Left ventricle myocardium inferior (tissue), 1 donor: ENCODE results near the gene TSPYL2. TPM values are rescaled to one million over a fixed set of nuclear protein-coding genes. Genes with fewer than 3 reads are reported as not detected.

Experiments
- DNase-seq: peaks from one replicate; pipeline ENCODE4 v3.0.0-alpha.2; 2020
- H3K27ac ChIP-seq: fragments of 200-600 bp; replicated peaks from 2 replicates; pipeline ENCODE4 v1.8.0; 2021
- H3K27me3 ChIP-seq: fragments of 200-600 bp; 2 replicates; pipeline ENCODE4 v1.8.0; 2021; ENCODE audit warnings: low read depth
- H3K36me3 ChIP-seq: fragments of 200-600 bp; 2 replicates; pipeline ENCODE4 v1.8.0; 2021
- H3K4me1 ChIP-seq: fragments of 200-600 bp; 2 replicates; pipeline ENCODE4 v1.8.0; 2021
- H3K4me3 ChIP-seq: fragments of 200-600 bp; 2 replicates; pipeline ENCODE4 v1.8.0; 2021; ENCODE audit warnings: mild to moderate bottlenecking, moderate library complexity
- H3K9me3 ChIP-seq: fragments of 200-600 bp; replicated peaks from 2 replicates; pipeline ENCODE4 v1.8.0; 2021
- CTCF ChIP-seq: fragments of 200-600 bp; IDR thresholded peaks from 2 replicates; pipeline ENCODE4 v1.8.0; 2021; ENCODE audit warnings: antibody characterized with exemption, mild to moderate bottlenecking, borderline replicate concordance
- intact Hi-C: fragments of 100-400 bp; cut with micrococcal nuclease; formaldehyde crosslinking; loops from one replicate; pipeline ENCODE4 v1.11.0; 2022
- total RNA-seq: library from RNA; stranded (reverse); fragmentation: NEBNext Ultra II Directional; extraction: Animal tissue kit (Norgen Biotek cat#: 25700); gene quantifications from one replicate; pipeline ENCODE4 v1.2.1, GENCODE V29; 2021
- donor health status: DM: no; HTN: yes; CAD: no; lungs with severe emphysema.

TSPYL2 gene
- total RNA-seq, 1 donor from 2014 or later = 37.0 TPM

DNA sequence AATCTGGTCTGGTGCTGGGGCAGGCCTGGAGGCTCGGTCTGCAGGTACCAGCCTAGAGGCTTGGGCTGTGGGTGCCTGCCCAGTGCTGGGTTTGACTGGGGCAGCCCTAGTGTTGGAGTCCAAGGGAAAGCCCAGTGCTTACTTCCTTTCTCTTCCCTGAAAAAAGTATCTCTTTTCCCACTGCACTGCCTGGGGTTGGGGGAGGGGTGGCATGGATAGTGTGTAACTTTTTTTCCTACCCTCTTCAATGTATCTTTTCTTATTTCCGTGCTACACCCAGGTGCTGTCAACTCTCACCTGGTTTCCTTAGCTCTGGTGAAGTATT, 33.3 kb downstream of the TSPYL2 start:
- no peak for TF ChIP-seq CTCF
- intact Hi-C loops = no loop called here
- no peak for DNase-seq
- H3K9me3 ChIP-seq = no peaks in the 10 kb centered on the region
- H3K27me3 ChIP-seq = no peaks in the 10 kb centered on the region
- no peak overlapping the region for H3K4me3 ChIP-seq
- no peaks in the 10 kb centered on the region for H3K36me3 ChIP-seq
- peak overlapping the region; percentile 50 for H3K27ac ChIP-seq
- H3K4me1 ChIP-seq = peaks cover 13% of the 10 kb centered on the region

- Histone ChIP-seq H3K9me3 (no peaks in the 10 kb centered on the region), H3K4me1 (peaks cover 13% of the 10 kb centered on the region), H3K4me3 (peak overlapping the region; percentile 30), H3K27ac (peak overlapping the region; percentile 50), H3K27me3 (no peaks in the 10 kb centered on the region), H3K36me3 (no peaks in the 10 kb centered on the region)
- intact Hi-C loops = no loop called here
- no peak for TF ChIP-seq CTCF
- no peak for DNase-seq
These were observed 33.9 kb downstream of the TSPYL2 start for GRCh38 chrX:53116101-53116500.

GRCh38 chrX:53122013-53122412, 39.8 kb downstream of the TSPYL2 start:
- no peak for TF ChIP-seq CTCF
- DNase-seq = no peak
- intact Hi-C loops = no loop called here

GRCh38 chrX:53125506-53125905, 43.3 kb downstream of the TSPYL2 start:
- Histone ChIP-seq H3K36me3 (no peaks in the 10 kb centered on the region), H3K4me3 (no peak overlapping the region), H3K4me1 (no peaks in the 10 kb centered on the region), H3K27me3 (no peaks in the 10 kb centered on the region), H3K27ac (no peak overlapping the region), H3K9me3 (no peaks in the 10 kb centered on the region)
- intact Hi-C loops = no loop called here
- TF ChIP-seq CTCF = no peak
- DNase-seq = no peak

More at GRCh38 chrX:53122013-53122412, 39.8 kb downstream of the TSPYL2 start:
- peak overlapping the region; percentile 12 for H3K27ac ChIP-seq
- H3K4me3 ChIP-seq = no peak overlapping the region
- H3K36me3 ChIP-seq = no peaks in the 10 kb centered on the region
- no peaks in the 10 kb centered on the region for H3K9me3 ChIP-seq
- H3K4me1 ChIP-seq = no peaks in the 10 kb centered on the region
- H3K27me3 ChIP-seq = no peaks in the 10 kb centered on the region

DNA sequence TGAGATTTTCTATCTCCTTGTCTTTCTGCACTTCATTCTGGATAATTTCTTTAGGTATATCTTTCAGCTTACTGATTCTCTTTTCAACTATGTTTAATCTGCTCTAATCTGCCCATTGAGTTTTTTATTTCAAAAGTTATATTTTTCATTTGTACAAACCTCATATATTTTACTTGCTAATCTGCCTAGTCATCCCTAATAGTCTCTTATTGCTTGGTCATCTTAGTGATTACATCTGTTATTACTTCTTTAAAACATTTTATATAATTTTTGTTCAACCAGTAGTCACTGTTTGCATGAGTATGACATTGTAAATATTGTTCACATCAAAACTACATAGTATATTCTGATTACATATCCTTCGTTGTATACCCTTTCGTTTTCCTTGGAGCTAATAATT, 44.2 kb downstream of the TSPYL2 start:
- H3K27me3 ChIP-seq = no peaks in the 10 kb centered on the region
- no peak overlapping the region for H3K27ac ChIP-seq
- no peak for DNase-seq
- H3K4me3 ChIP-seq = no peak overlapping the region
- no peak for TF ChIP-seq CTCF
- intact Hi-C loops = no loop called here
- H3K36me3 ChIP-seq = no peaks in the 10 kb centered on the region
- H3K9me3 ChIP-seq = no peaks in the 10 kb centered on the region
- no peaks in the 10 kb centered on the region for H3K4me1 ChIP-seq

- Histone ChIP-seq H3K4me1 (no peaks in the 10 kb centered on the region), H3K27me3 (no peaks in the 10 kb centered on the region), H3K27ac (no peak overlapping the region), H3K4me3 (no peak overlapping the region), H3K9me3 (no peaks in the 10 kb centered on the region), H3K36me3 (no peaks in the 10 kb centered on the region)
- TF ChIP-seq CTCF = no peak
- intact Hi-C loops = no loop called here
- DNase-seq = no peak
These were observed 46.1 kb downstream of the TSPYL2 start for GRCh38 chrX:53128097-53128749.
